VCaP (cell line): ENCODE results near the gene CES3.

ENCODE experiments used
- H3K27ac ChIP-seq: fragments of 450-650 bp; 2 replicates; pipeline ENCODE4 v1.5.1; 2017
- TF ChIP-seq, protein P1 (sequence below): fragments of 450-650 bp; conservative IDR thresholded peaks from 2 replicates; pipeline ENCODE4 v1.5.1; 2017; ENCODE audit warnings: mild to moderate bottlenecking, moderate library complexity

The CES3 gene

DNA sequence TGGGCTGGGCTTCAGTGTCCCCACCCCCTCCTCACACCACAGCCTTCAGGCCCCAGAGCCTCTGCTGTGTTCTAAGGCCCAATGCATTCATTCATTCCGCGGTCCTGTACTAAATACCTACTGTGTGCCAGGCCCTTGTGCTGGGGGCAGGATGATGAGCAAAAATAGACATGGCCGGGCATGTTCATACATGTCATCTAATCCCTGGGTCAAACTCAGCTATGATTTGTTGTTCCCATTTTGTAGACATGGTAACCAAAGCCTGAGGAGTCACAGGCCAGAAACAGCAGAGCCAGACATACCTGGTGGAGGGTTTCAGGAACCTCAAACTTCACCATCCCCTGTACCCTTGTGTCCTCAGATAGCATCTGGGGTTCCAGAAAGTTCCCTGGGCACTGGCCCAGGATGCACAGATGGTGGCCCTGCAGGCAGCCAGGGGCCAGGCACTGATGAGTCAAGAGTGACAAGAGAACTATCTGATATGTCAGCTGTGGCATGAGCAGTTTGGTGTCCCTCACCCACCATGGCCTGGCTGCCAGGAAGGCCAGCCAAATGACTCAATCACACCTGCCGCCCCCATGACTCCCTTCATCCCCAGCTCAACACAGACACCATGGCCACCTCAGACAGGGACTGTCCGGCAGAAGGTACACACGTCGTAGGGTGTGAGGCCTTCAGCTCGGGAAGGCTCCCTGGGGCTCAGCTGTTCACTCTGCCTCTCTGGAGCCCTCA, 33.0 kb upstream of the CES3 start:
- no peak overlapping the region for H3K27ac ChIP-seq
- TF ChIP-seq, protein P1, sequence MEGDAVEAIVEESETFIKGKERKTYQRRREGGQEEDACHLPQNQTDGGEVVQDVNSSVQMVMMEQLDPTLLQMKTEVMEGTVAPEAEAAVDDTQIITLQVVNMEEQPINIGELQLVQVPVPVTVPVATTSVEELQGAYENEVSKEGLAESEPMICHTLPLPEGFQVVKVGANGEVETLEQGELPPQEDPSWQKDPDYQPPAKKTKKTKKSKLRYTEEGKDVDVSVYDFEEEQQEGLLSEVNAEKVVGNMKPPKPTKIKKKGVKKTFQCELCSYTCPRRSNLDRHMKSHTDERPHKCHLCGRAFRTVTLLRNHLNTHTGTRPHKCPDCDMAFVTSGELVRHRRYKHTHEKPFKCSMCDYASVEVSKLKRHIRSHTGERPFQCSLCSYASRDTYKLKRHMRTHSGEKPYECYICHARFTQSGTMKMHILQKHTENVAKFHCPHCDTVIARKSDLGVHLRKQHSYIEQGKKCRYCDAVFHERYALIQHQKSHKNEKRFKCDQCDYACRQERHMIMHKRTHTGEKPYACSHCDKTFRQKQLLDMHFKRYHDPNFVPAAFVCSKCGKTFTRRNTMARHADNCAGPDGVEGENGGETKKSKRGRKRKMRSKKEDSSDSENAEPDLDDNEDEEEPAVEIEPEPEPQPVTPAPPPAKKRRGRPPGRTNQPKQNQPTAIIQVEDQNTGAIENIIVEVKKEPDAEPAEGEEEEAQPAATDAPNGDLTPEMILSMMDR: no peak

DNA sequence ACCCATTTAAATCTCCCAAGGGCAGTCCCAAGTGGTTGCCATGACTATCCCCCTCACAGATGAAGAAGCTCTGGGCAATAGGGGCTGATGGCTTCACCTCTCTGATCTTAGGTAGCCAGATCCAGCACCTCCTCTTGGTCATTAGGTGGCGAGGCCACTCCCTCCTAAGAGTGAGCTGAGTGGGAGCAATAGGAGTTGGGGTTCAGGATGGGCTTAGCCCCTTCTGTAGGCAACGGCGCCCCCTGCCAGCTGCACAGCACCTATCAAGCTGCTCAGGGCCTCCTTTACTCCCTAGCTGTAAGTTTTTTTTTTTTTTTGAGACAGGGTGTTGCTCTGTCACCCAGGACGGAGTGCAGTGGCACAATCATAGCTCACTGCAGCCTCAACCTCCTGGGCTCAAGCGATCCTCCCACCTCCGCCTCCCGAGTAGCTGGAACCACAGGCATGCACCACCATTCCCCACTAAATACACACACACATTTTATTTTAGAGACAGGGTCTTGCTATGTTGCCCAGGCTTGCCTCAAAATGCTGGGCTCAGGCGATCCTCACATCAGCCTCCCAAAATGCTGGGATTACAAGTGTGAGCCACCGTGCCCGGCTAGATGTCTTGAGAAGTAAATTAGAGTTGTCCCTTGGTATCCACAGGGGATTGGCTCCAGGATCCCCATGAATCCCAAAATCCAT, 32.2 kb upstream of the CES3 start:
- H3K27ac ChIP-seq: no peak overlapping the region
- TF ChIP-seq, protein P1: no peak

DNA sequence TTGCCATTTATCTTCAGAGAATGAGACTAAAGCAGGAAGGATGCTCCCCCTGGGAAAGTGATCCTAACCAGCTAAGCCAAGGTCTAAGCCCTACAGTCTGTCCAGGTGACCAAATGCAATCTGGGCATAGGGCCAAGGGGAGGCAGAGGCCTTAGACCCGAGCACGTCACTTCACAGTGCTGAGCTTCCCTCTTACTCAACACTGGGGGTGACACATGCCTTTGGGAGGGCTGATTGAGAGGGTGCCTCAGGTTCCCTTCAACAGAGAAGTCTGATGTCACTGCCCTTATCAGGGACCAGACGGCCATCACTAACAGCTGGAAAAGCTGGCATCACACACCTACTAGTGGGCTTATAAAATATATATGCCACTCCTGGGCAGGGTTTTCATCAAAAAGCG, 30.9 kb upstream of the CES3 start:
- TF ChIP-seq, protein P1: no peak
- H3K27ac ChIP-seq: no peak overlapping the region

DNA sequence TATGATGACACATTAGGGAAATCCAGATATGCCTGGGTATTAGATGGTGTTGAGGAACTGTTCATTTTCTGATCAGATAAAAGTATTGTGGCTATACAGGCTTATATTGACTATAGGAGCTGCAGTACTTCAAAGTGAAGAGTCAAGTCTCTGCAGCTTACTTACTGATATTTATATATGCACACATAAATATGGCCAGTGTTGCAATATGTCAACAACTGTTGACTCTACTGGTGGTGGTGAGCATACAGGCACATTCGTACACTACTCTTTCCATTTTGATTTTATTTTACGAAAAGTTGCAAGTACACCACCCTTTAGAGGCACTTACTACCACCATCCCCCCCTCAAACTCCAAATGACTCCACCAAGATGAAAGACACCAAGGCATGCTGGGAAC, 29.4 kb upstream of the CES3 start:
- TF ChIP-seq, protein P1: no peak
- no peak overlapping the region for H3K27ac ChIP-seq

DNA sequence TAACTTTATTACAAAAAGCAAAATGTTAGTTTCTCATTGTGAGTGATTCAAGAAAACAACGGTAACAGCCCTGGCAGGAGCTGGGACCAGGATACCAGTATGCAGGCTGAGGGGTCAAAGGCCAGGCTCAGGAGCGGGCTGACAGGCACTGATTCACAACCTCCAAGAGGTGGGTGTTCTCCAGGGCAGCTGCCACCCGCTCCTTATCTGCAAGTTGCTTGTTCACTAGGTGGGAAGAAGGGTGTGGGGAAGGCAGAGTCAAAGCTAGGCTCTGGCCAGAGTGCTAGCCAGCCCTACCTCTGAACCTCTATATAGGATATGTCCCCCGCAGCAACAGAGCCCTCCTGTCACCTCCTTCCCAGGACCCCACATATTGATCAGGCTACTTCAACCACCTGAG, 29.0 kb upstream of the CES3 start:
- TF ChIP-seq, protein P1: no peak

DNA sequence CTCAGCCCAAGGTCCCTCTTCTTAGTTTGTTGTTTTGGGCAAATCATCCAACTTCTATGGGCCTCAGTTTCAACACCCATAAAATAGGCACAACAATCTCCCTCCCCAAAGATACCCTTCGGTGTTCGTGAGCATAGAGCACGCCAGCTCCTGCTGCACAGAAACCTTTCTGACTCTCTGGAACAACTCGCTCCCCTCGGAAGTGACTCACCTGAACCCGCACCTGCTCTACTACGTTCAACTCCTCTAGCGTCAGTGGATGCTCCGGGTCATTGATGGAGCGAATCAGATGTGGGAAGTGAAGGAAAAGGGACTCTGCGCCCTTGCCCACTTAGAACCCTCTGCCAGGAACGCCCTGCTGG, 27.3 kb upstream of the CES3 start:
- H3K27ac ChIP-seq: peak overlapping the region; percentile 78
- TF ChIP-seq, protein P1: no peak

More for the DNA sequence above, 29.0 kb upstream of the CES3 start:
- no peak overlapping the region for H3K27ac ChIP-seq

DNA sequence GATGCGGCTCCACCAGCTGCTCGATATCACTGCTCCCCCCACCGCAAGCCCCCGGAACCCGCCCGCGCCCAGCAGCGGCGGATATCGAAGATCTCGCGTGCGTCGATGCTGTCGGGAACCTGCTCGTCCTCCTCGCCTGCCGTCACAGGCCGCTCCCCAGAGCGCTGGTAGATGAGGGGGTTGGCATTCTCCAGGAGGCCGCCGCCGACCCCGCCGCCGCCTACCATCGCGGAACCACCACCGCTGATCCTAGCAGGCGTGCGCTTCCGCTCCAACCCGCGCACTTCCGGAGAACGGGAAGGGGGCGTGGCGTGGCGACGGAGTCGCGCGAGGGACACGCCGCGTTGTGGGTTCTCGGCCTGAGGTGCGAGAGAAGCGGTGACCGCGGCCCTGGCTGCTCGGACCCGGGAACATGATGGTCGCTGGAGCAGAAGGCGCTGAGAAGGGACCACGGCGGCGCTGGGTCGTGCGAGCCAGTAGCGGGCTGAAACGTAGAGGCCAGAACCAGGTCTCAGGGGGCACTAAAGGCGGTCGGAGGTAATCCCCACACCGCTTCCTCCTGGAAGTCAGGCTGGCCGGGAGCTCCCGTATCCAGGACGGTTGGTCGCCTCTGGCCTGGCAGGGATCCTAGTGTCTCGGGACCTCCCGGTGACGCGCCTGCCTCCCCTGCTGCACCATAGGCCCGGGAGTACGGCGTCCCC, 26.8 kb upstream of the CES3 start, which contains the start of gene CIAO2B:
Gene CIAO2B (minus strand): TSS at position 265 of the 701 bp plus-strand sequence. CDS start 38 bp downstream, at position 227.
- H3K27ac ChIP-seq: peak within 1 kb of the TSS; percentile 78
- TF ChIP-seq, protein P1: no peak

DNA sequence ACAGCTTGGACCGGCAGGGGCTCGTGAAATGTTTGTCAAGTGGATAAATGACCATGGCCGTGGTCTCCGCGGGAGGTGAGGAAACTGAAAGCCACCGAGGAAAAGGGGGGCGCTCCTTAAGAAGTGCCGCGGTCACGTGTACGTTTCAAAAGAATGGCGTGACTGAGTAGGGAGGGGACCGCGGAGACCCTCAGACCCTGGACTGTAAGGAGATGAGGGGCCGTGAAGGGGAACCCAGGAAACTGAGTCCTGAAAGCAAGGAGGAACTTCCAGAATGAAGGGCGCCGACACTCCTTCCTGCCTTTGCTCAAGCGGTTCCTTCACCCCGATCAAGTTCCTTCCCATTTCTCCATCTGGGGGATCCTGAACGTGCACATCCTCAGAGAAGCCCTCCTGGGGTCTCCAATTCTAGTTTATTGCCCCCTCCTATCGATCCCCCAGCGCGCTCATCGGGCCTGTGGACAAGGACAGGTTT, 26.2 kb upstream of the CES3 start:
- H3K27ac ChIP-seq: peak overlapping the region; percentile 78
